Hepatocyte (in vitro differentiated cells): Measurements from ENCODE around the gene VWF. TPM values are rescaled to one million over a fixed set of nuclear protein-coding genes. Genes with fewer than 3 reads are reported as not detected.
A peak's percentile ranks its signal among the peaks of the same experiment; 100 is the strongest.

Source experiments
- DNase-seq: peaks from one replicate; pipeline ENCODE4 v3.0.0-alpha.2; 2016; ENCODE audit warnings: low spot score
- H2AFZ ChIP-seq: fragments of 200-600 bp; sonication (generic); 2 replicates; pipeline ENCODE4 v1.6.0; 2016; ENCODE audit warnings: antibody characterized with exemption, mild to moderate bottlenecking
- H3K27ac ChIP-seq: fragments of 200-600 bp; sonication (generic); 2 replicates; pipeline ENCODE4 v1.5.1; 2016; ENCODE audit warnings: mild to moderate bottlenecking
- H3K27me3 ChIP-seq: fragments of 200-600 bp; sonication (generic); 2 replicates; pipeline ENCODE4 v1.6.1; 2016
- H3K36me3 ChIP-seq: fragments of 200-600 bp; sonication (generic); replicated peaks from 2 replicates; pipeline ENCODE4 v1.5.1; 2016; ENCODE audit warnings: low read depth; ENCODE audit not compliant: insufficient read depth
- H3K4me1 ChIP-seq: fragments of 200-600 bp; sonication (generic); 2 replicates; pipeline ENCODE4 v1.5.1; 2016; ENCODE audit warnings: mild to moderate bottlenecking, moderate library complexity; ENCODE audit not compliant: insufficient read depth
- H3K4me2 ChIP-seq: fragments of 200-600 bp; sonication (generic); 2 replicates; pipeline ENCODE4 v1.6.0; 2016
- H3K4me3 ChIP-seq: fragments of 200-600 bp; sonication (generic); 2 replicates; pipeline ENCODE4 v1.5.1; 2016; ENCODE audit warnings: mild to moderate bottlenecking
- H3K79me2 ChIP-seq: fragments of 200-600 bp; sonication (generic); 2 replicates; pipeline ENCODE4 v1.6.0; 2017; ENCODE audit warnings: mild to moderate bottlenecking
- H3K9me2 ChIP-seq: fragments of 200-600 bp; sonication (generic); replicated peaks from 2 replicates; pipeline ENCODE4 v1.6.0; 2017; ENCODE audit warnings: mild to moderate bottlenecking; ENCODE audit not compliant: insufficient read depth
- H3K9me3 ChIP-seq: fragments of 200-600 bp; sonication (generic); 2 replicates; pipeline ENCODE4 v1.5.1; 2016; ENCODE audit warnings: low read depth, mild to moderate bottlenecking
- H4K20me1 ChIP-seq: fragments of 200-600 bp; sonication (generic); 2 replicates; pipeline ENCODE4 v1.6.0; 2016; ENCODE audit warnings: mild to moderate bottlenecking; ENCODE audit not compliant: insufficient read depth, poor library complexity, severe bottlenecking
- CTCF ChIP-seq: fragments of 200-600 bp; sonication (generic); IDR thresholded peaks from 2 replicates; pipeline ENCODE4 v1.5.1; 2016; ENCODE audit warnings: antibody characterized with exemption, mild to moderate bottlenecking; ENCODE audit not compliant: poor library complexity
- EZH2 ChIP-seq: fragments of 200-600 bp; sonication (generic); IDR thresholded peaks from 2 replicates; pipeline ENCODE4 v1.6.1; 2016; ENCODE audit warnings: antibody characterized with exemption, mild to moderate bottlenecking, borderline replicate concordance
- EZH2phosphoT487 ChIP-seq: fragments of 200-600 bp; sonication (generic); IDR thresholded peaks from one replicate; pipeline ENCODE4 v1.6.1; 2018; ENCODE audit warnings: antibody characterized with exemption, mild to moderate bottlenecking, low read depth, moderate library complexity; ENCODE audit not compliant: unreplicated experiment, severe bottlenecking
- WGBS: methylation state at CpG from one replicate; pipeline ENCODE4 v1.1.6; 2016; ENCODE audit warnings: low lambda C conversion rate; ENCODE audit errors: missing lambda C conversion rate; 5-methylcytosine and 5-hydroxymethylcytosine counted together
- polyA plus RNA-seq: library from polyadenylated mRNA; unstranded; fragments of >200 nt; fragmentation: Nextera tagmentation; extraction: Ambion mirVana; gene quantifications from 2 replicates; pipeline ENCODE4 v1.2.1, GENCODE V29; 2016
- total RNA-seq: library from RNA; depleted of rRNA; stranded (reverse); fragments of >200 nt; gene quantifications from 2 replicates; pipeline ENCODE4 v1.2.3, GENCODE V29; 2014

VWF gene
- total and polyA plus RNA-seq, 2 experiments from 2014 or later, result 0.20 to 0.77 TPM

- TF ChIP-seq EZH2phosphoT487, result no peak
- Histone ChIP-seq H3K4me1 (no peaks in the 10 kb centered on the region), H3K4me3 (no peak overlapping the region), H3K4me2 (no peak overlapping the region), H3K36me3 (no peaks in the 10 kb centered on the region), H3K79me2 (no peaks in the 10 kb centered on the region), H3K9me3 (no peaks in the 10 kb centered on the region), H4K20me1 (no peaks in the 10 kb centered on the region), H3K27ac (no peak overlapping the region), H3K27me3 (peaks cover 3% of the 10 kb centered on the region), H2AFZ (no peak overlapping the region), H3K9me2 (no peaks in the 10 kb centered on the region)
- no peak for DNase-seq
- 87% methylated on average over 11 of the region's 11 CpGs for WGBS
Measured at GRCh38 chr12:5966486-5967095, 157.9 kb downstream of the VWF start.

GRCh38 chr12:5965950-5966383, 158.5 kb downstream of the VWF start:
- Histone ChIP-seq H3K4me3 (no peak overlapping the region), H3K27me3 (peaks cover 3% of the 10 kb centered on the region), H3K9me2 (no peaks in the 10 kb centered on the region), H3K9me3 (no peaks in the 10 kb centered on the region), H3K79me2 (no peaks in the 10 kb centered on the region), H3K27ac (no peak overlapping the region), H3K4me2 (no peak overlapping the region), H3K4me1 (no peaks in the 10 kb centered on the region), H3K36me3 (no peaks in the 10 kb centered on the region), H4K20me1 (no peaks in the 10 kb centered on the region), H2AFZ (no peak overlapping the region)
- WGBS, result 36% methylated on average over 9 of the region's 9 CpGs
- no peak for TF ChIP-seq EZH2
- TF ChIP-seq CTCF, result peak; percentile 78
- TF ChIP-seq EZH2phosphoT487, result no peak
- peak; percentile 79 for DNase-seq

- TF ChIP-seq CTCF (no peak), EZH2 (no peak), EZH2phosphoT487 (no peak)
- 72% methylated on average over 24 of the region's 24 CpGs for WGBS
- H3K4me2 ChIP-seq, result no peak overlapping the region
Measured at GRCh38 chr12:5964913-5965900, 159.3 kb downstream of the VWF start.

GRCh38 chr12:5963515-5963914, 161.0 kb downstream of the VWF start:
- no peak for DNase-seq
- WGBS, result 92% methylated on average over 7 of the region's 7 CpGs
- no peak overlapping the region for H3K27ac ChIP-seq
- no peak for TF ChIP-seq EZH2
- TF ChIP-seq CTCF, result no peak
- no peak for TF ChIP-seq EZH2phosphoT487
- no peaks in the 10 kb centered on the region for H3K9me3 ChIP-seq
- H3K36me3 ChIP-seq, result no peaks in the 10 kb centered on the region
- no peaks in the 10 kb centered on the region for H3K4me1 ChIP-seq
- peaks cover 3% of the 10 kb centered on the region for H3K27me3 ChIP-seq
- H3K4me3 ChIP-seq, result no peak overlapping the region
- H3K9me2 ChIP-seq, result no peaks in the 10 kb centered on the region
- H2AFZ ChIP-seq, result no peak overlapping the region
- H4K20me1 ChIP-seq, result no peaks in the 10 kb centered on the region
- no peaks in the 10 kb centered on the region for H3K79me2 ChIP-seq
- no peak overlapping the region for H3K4me2 ChIP-seq

More at GRCh38 chr12:5964913-5965900, 159.3 kb downstream of the VWF start:
- Histone ChIP-seq H3K27ac (no peak overlapping the region), H2AFZ (no peak overlapping the region), H3K9me2 (no peaks in the 10 kb centered on the region), H3K4me3 (no peak overlapping the region), H3K27me3 (peaks cover 3% of the 10 kb centered on the region), H3K4me1 (no peaks in the 10 kb centered on the region), H3K36me3 (no peaks in the 10 kb centered on the region), H3K79me2 (no peaks in the 10 kb centered on the region), H4K20me1 (no peaks in the 10 kb centered on the region), H3K9me3 (no peaks in the 10 kb centered on the region)
- no peak for DNase-seq
